Skeletal muscle satellite cell (primary cell): ENCODE results near the gene MEGF8.
A peak's percentile ranks its signal among the peaks of the same experiment; 100 is the strongest.
"Not testable (repeated sequence)": the region's sequence is repeated elsewhere in the genome, so short reads cannot be mapped to it uniquely, and the experiment has no call there.

Experiments
- H3K27me3 ChIP-seq: 2 replicates; pipeline ENCODE4 v1.7.0; 2013; ENCODE audit warnings: low read length; ENCODE audit not compliant: control insufficient read depth, insufficient read depth
- H3K36me3 ChIP-seq: 2 replicates; pipeline ENCODE4 v1.7.0; 2013; ENCODE audit warnings: mild to moderate bottlenecking, control low read depth, low read length; ENCODE audit not compliant: insufficient read depth
- H3K4me1 ChIP-seq: 2 replicates; pipeline ENCODE4 v1.7.0; 2013; ENCODE audit warnings: low read length; ENCODE audit not compliant: control insufficient read depth, insufficient read depth
- H3K4me2 ChIP-seq: 2 replicates; pipeline ENCODE4 v1.7.0; 2013; ENCODE audit warnings: mild to moderate bottlenecking, low read length
- H3K4me3 ChIP-seq: 2 replicates; pipeline ENCODE4 v1.7.0; 2013; ENCODE audit warnings: low read length
- H3K9ac ChIP-seq: 2 replicates; pipeline ENCODE4 v1.7.0; 2013; ENCODE audit warnings: mild to moderate bottlenecking, low read depth, low read length, moderate library complexity
- H3K9me3 ChIP-seq: replicated peaks from 2 replicates; pipeline ENCODE4 v1.7.0; 2013; ENCODE audit warnings: mild to moderate bottlenecking, control low read depth, low read length

MEGF8 gene

DNA sequence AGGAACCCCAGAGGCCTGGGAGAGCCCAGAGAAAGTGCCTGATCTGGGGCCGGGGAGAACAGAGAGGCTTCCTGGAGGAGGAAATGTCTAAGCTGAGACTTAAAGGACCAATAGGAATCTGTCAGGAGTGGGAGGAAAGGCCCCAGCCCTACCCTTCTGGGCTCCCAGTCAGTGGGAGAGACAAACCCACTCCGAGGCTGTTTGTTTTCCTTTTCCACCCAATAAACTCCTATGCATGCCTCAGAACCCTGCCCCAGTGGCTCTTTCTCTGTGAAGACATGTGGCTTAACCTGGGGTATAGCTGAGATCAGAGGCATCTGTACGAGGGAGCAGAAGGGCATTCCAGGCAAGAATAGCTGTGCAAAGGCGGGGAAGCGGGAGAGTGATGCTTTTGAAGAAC lies 1.9 kb downstream of the MEGF8 start:
- Histone ChIP-seq H3K9ac (no peak overlapping the region), H3K4me2 (peak overlapping the region; percentile 100), H3K4me3 (no peak overlapping the region), H3K36me3 (no peaks in the 10 kb centered on the region), H3K27me3 (peaks cover 22% of the 10 kb centered on the region), H3K9me3 (no peaks in the 10 kb centered on the region), H3K4me1 (peaks cover 16% of the 10 kb centered on the region)

DNA sequence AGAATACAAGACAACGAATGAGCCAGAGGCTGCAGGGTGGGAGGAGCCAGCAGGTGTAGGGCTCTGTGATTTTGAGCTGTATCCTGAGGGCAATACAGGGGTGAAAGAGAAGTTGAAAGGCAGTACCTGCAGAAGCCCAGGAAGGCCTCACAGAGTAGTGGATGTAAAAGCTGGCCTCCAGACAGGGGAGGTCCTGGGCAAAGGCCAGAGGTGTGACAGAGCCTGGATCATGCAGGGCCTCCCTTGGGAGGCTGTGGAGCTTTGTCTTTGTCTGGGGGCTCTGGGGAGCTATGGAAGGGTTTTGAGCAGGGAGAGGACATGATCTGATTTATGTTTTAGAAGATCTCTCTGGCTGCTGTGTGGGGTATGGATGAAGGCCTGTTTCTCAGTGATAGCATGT lies 2.7 kb downstream of the MEGF8 start:
- no peaks in the 10 kb centered on the region for H3K9me3 ChIP-seq
- H3K36me3 ChIP-seq, result no peaks in the 10 kb centered on the region
- H3K4me1 ChIP-seq, result peaks cover 16% of the 10 kb centered on the region
- no peak overlapping the region for H3K4me3 ChIP-seq
- no peak overlapping the region for H3K9ac ChIP-seq
- H3K27me3 ChIP-seq, result peaks cover 18% of the 10 kb centered on the region
- no peak overlapping the region for H3K4me2 ChIP-seq

DNA sequence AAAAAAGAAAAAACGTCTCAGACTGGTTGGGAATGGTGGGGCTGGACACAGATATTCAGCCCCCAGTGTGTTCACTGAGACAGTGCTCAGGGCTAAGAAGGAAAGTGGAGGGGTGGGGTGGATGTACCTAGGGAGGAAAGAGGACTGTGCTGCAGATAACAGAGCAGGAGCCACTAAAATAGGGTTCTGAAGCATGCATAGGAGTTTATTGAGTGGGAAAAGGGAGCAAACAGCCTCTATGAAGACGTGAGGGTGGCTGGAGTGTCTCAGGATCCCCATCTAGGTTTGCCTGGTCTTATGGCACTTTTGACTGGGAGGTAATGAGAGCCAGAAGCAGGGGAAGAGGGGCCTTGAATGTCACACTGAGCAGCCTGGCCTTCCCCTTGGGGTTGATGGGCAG lies 3.4 kb downstream of the MEGF8 start:
- Histone ChIP-seq H3K27me3 (peaks cover 10% of the 10 kb centered on the region), H3K36me3 (no peaks in the 10 kb centered on the region), H3K4me2 (no peak overlapping the region), H3K4me3 (no peak overlapping the region), H3K4me1 (peaks cover 16% of the 10 kb centered on the region), H3K9me3 (no peaks in the 10 kb centered on the region), H3K9ac (no peak overlapping the region)

DNA sequence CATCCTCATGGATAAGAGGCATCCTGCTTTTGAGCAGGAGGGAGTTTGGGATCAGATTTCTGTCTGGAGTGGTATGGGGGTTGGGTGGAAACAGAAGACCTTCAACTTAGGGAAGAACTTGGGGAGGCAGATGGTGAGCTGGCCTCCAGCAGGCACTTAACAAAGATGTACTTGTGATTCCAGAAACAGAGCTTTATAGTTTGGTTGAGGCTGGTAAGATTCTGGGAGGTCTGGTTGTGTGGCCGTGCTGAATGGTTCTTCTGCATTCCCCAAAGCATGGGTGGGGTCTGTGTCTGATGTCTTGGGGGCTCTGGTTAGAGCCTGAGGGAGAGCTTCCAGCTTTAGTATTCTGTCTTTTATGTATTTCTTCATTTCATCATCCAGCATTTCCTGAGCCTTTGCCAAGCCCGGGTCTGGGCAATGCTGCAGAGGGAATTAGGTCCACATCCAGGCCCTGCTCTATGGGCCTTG lies 4.8 kb downstream of the MEGF8 start:
- H3K36me3 ChIP-seq, result no peaks in the 10 kb centered on the region
- no peaks in the 10 kb centered on the region for H3K27me3 ChIP-seq
- H3K4me3 ChIP-seq, result no peak overlapping the region
- peaks cover 12% of the 10 kb centered on the region for H3K4me1 ChIP-seq
- H3K4me2 ChIP-seq, result no peak overlapping the region
- no peaks in the 10 kb centered on the region for H3K9me3 ChIP-seq
- H3K9ac ChIP-seq, result no peak overlapping the region

DNA sequence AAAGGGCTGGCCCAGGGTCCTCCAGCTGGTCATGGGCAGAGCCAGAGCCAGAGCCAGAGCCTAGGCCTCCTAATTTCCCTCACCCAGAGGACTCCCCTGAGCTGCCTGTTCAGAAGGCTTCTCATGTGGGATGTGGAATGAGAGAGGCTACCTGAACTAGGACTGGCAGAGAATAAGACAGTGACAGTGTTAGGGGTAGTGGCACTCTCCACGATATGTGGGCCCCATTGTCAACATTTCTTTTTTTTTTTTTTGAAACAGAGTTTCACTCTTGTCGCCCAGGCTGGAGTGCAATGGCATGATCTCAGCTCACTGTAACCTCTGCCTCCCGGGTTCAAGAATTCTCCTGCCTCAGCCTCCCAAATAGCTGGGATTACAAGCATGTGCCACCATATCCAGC lies 5.9 kb downstream of the MEGF8 start:
- H3K9ac ChIP-seq, H3K4me2 ChIP-seq, H3K4me3 ChIP-seq, H3K4me1 ChIP-seq, H3K36me3 ChIP-seq, H3K27me3 ChIP-seq, H3K9me3 ChIP-seq: not testable (repeated sequence)

DNA sequence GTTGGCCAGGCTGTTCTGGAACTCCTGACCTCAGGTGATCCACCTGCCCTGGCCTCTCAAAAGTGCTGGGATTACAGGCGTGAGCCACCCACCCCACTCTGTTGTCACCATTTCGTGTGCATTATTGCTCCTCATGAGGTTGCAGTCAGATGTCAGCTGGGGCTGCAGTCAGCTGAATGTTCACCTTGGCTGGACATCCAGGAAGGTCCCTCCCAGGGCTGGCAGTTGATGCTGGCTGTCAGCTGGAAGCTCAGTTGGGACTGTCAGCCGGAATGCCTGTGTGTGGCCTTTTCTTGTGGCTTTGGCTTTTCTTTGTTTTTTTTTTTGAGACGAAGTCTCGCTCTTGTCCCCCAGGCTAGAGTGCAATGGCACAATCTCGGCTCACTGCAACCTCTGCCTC lies 6.6 kb downstream of the MEGF8 start:
- no peak overlapping the region for H3K9ac ChIP-seq
- H3K9me3 ChIP-seq, result no peaks in the 10 kb centered on the region
- no peak overlapping the region for H3K4me3 ChIP-seq
- no peaks in the 10 kb centered on the region for H3K27me3 ChIP-seq
- H3K4me2 ChIP-seq, result no peak overlapping the region
- H3K36me3 ChIP-seq, result peaks cover 1% of the 10 kb centered on the region
- H3K4me1 ChIP-seq, result peaks cover 2% of the 10 kb centered on the region

DNA sequence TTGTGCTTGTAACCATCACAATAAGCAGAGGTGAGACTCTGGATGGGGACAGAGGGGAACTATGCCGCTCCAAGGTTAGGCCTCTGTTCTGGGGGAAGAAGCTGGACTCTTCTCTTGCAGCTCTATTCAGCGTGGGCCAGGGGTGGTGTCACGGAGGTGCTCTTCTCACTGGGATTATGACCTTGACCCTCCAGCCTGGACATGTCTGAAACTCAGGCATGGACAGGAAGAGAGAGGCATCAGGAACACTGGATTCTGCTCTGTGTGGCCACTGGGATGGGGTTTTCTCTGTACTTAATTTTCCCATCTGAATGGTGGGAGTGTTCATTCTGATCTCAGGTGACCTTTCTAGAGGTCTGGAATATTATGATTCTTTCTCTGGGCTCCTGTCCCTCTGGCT lies 7.6 kb downstream of the MEGF8 start:
- Histone ChIP-seq H3K9ac (no peak overlapping the region), H3K4me3 (no peak overlapping the region), H3K27me3 (no peaks in the 10 kb centered on the region), H3K4me2 (no peak overlapping the region), H3K4me1 (no peaks in the 10 kb centered on the region), H3K9me3 (no peaks in the 10 kb centered on the region), H3K36me3 (peaks cover 3% of the 10 kb centered on the region)

DNA sequence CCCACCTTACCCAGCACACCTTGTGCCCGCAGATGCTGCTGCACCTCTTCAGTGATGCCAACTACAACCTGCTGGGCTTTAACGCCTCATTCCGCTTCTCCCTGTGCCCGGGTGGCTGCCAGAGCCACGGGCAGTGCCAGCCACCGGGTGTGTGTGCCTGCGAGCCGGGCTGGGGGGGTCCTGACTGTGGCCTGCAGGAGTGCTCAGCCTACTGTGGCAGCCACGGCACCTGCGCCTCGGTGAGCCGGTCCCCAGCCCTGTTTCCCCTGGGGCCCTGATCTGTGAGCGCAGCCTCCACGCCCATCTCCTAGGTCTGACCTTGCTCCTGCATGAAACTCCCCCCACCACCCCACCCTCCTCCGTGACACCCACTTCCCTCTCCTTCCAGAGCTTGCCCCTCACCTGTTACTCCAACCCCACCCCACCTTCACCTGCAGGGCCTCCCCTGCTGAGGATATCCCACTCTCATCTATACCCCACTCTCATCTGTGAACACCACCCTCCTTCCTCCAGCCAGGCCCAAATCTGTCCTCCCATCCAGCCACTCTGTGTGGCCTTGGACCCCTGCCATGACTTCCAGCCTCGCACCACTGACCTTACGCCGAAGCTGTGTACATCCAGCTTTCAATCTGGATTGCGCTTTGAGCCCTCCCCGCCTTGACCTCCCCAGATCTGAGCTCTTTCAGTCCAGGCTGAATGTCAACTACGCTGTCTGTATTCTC lies 8.7 kb downstream of the MEGF8 start:
- peaks cover 3% of the 10 kb centered on the region for H3K36me3 ChIP-seq

DNA sequence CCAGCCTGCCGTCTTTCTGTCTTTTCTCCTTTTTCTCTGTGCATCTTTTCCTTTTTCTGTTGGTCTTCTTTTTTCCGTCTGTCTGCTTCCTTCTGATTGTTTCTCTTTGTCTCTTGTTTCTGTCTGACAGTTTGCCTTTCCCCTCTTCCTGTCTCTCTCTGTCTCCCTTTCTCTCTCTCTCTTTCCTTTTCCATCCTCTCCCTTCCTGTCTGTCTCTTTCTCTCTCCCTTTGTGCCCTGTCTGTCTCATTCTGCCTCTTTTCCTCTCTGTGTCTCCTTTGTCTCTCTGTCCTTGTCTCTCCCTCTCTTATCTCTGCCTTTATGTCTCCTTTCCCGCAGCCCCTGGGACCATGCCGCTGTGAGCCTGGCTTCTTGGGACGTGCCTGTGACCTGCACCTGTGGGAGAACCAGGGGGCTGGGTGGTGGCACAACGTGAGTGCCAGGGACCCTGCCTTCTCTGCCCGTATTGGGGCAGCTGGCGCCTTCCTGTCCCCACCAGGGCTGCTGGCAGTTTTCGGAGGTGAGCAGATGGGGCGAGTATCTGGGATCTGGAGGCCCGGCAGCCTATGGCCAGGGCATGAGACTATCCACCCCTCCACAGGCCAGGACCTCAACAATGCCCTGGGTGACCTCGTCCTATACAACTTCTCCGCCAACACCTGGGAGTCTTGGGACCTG lies 9.4 kb downstream of the MEGF8 start:
- H3K9ac ChIP-seq, result no peak overlapping the region
- H3K36me3 ChIP-seq, result peaks cover 3% of the 10 kb centered on the region
- no peaks in the 10 kb centered on the region for H3K9me3 ChIP-seq
- H3K4me2 ChIP-seq, result no peak overlapping the region
- no peak overlapping the region for H3K4me3 ChIP-seq
- no peaks in the 10 kb centered on the region for H3K27me3 ChIP-seq
- H3K4me1 ChIP-seq, result no peaks in the 10 kb centered on the region

More for the DNA sequence above, 8.7 kb downstream of the MEGF8 start:
- H3K4me1 ChIP-seq, result no peaks in the 10 kb centered on the region
- no peak overlapping the region for H3K4me2 ChIP-seq
- no peaks in the 10 kb centered on the region for H3K9me3 ChIP-seq
- H3K9ac ChIP-seq, result no peak overlapping the region
- H3K4me3 ChIP-seq, result no peak overlapping the region
- H3K27me3 ChIP-seq, result no peaks in the 10 kb centered on the region

DNA sequence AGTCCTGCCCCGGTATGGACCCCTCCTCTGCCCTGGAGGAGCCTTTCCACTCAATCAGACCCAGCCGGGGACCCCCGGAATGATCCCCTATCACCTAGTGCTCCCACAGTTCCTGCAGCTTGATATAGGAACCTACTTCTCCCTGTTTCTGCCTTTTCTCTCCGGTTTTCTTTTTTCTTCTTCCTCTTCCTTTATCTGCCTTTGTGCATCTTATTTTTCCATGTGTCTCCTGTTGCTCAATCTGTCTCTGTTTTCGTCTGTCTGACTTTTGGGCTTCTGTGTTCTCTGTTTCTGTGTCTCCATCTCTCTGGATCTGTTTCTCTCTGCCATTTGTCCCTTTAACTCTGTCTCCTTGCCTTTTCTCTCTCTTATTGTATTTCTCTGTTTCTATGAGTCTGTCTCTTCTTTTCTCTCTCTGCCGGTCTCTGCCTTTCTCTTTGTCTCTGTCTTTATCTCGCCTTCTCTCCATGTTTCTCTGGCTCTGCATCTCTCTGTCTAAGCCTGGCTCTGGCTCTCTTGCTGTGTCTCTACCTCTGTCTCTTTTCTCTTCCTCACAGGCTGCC lies 10.0 kb downstream of the MEGF8 start:
- Histone ChIP-seq H3K4me3 (no peak overlapping the region), H3K9me3 (no peaks in the 10 kb centered on the region), H3K36me3 (peaks cover 3% of the 10 kb centered on the region), H3K27me3 (no peaks in the 10 kb centered on the region), H3K4me1 (no peaks in the 10 kb centered on the region), H3K4me2 (no peak overlapping the region), H3K9ac (no peak overlapping the region)

DNA sequence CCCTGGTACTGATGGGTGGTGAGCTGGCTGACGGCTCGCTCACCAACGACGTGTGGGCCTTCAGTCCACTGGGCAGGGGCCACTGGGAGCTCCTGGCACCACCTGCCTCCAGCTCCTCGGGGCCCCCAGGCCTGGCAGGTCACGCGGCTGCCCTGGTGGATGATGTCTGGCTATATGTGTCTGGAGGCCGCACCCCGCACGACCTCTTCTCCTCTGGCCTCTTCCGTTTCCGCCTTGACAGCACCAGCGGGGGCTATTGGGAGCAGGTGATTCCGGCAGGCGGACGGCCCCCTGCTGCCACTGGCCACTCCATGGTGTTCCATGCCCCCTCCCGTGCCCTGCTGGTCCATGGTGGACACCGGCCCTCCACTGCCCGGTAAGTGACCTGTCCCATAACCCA lies 10.5 kb downstream of the MEGF8 start:
- no peak overlapping the region for H3K4me2 ChIP-seq
- H3K9ac ChIP-seq, result no peak overlapping the region

More for the DNA sequence above, 10.5 kb downstream of the MEGF8 start:
- H3K36me3 ChIP-seq, result peaks cover 3% of the 10 kb centered on the region
- no peaks in the 10 kb centered on the region for H3K9me3 ChIP-seq
- no peaks in the 10 kb centered on the region for H3K4me1 ChIP-seq
- H3K4me3 ChIP-seq, result no peak overlapping the region
- H3K27me3 ChIP-seq, result no peaks in the 10 kb centered on the region
